Pancreas (tissue), 10 donors: ENCODE results near the gene ZFAND6. TPM values are rescaled to one million over a fixed set of nuclear protein-coding genes. Genes with fewer than 3 reads are reported as not detected.
A peak's percentile ranks its signal among the peaks of the same experiment; 100 is the strongest.

Experiments
- ATAC-seq, 4 donors: fragments of 200-7000 bp; cut with Tn5 transposase; one replicate each; pipeline versions ENCODE4 v1.8.0 to v1.9.1; 2020; ENCODE audit warnings: mild to moderate bottlenecking in 4 of 4, moderate library complexity in 4 of 4
- DNase-seq, 6 donors: peaks; one replicate each; pipeline ENCODE4 v3.0.0-alpha.2; 2020
- FAIRE-seq: peaks from 2 replicates; lab custom pipeline; 2012; peaks lifted over from hg19 to GRCh38; lab: Jason Lieb, UNC
- H3K27ac ChIP-seq, 4 donors: fragments of 200-600 bp; sonication (generic); 1 replicate in 3 of 4; 2 replicates in 1 of 4; pipeline versions ENCODE4 v1.5.0 to v1.8.0; 2020
- H3K27me3 ChIP-seq, 4 donors: fragments of 200-600 bp; one replicate each; pipeline ENCODE4 v1.8.0; 2021
- H3K36me3 ChIP-seq, 3 donors: fragments of 200-600 bp; sonication (generic) in 1 of 3; one replicate each; pipeline versions ENCODE4 v1.5.0 to v1.8.0; 2020 to 2021
- H3K4me1 ChIP-seq, 3 donors: fragments of 200-600 bp; one replicate each; pipeline ENCODE4 v1.8.0; 2021
- H3K4me3 ChIP-seq, 4 donors: fragments of 200-600 bp; sonication (generic) in 2 of 4; one replicate each; pipeline versions ENCODE4 v1.5.0 to v1.8.0; 2020 to 2021
- H3K9me3 ChIP-seq, 4 donors: fragments of 200-600 bp; one replicate each; pipeline ENCODE4 v1.8.0; 2021
- CTCF ChIP-seq, 4 donors: fragments of 200-600 bp; sonication (generic) in 3 of 4; IDR thresholded peaks; one replicate each; pipeline versions ENCODE4 v1.5.0 to v1.8.0; 2021; ENCODE audit warnings: antibody characterized with exemption in 4 of 4
- WGBS, 2 donors: extraction: QIAGEN DNeasy Blood & Tissue Kit; methylation state at CpG; one replicate each; pipeline ENCODE4 v1.1.7; 2013; 5-methylcytosine and 5-hydroxymethylcytosine counted together
- intact Hi-C, 3 donors: fragments of 100-400 bp; cut with DNase I; formaldehyde crosslinking; loops; one replicate each; pipeline versions ENCODE4 v1.11.1 to v1.14.2; 2022
- polyA plus RNA-seq, 2 donors: library from polyadenylated mRNA; stranded (reverse); fragments of 200-250 nt; gene quantifications; one replicate each; pipeline ENCODE4 v1.2.3, GENCODE V29; 2013
- total RNA-seq, 6 donors: library from RNA; stranded (reverse); fragmentation: NEBNext Ultra II Directional in 4 of 6; extraction: Animal tissue kit (Norgen Biotek cat#: 25700) in 4 of 6; gene quantifications; one replicate each; pipeline versions ENCODE4 v1.2.1 to v1.2.4, GENCODE V29; 2021 to 2023
- donor health status: healthy with polysubstance abuse.
- donor health status: DM: no; HTN: no; CAD: no; lungs with moderate emphysema.
- donor health status: DM: no; HTN: no; CAD: no.
- donor health status: control.
- donor health status: control.
- donor health status: Bipolar disorder and iron deficiency.
- donor health status: DM: yes; HTN: yes; CAD: no.
- donor health status: DM: no; HTN: no; CAD: no.
- donor health status: DM: no; HTN: no; CAD: no.
- donor health status: DM: yes; HTN: yes; CAD: no.

Gene ZFAND6
- total and polyA plus RNA-seq, 8 donors = 16.9 to 41.5 (median 19.1) TPM

GRCh38 chr15:80180468-80180867, 121.0 kb downstream of the ZFAND6 start:
- no peak for DNase-seq
- Histone ChIP-seq H3K36me3 (peaks cover 0 to 3% (median 0%) of the 10 kb centered on the region in 3 donors), H3K9me3 (no peaks in the 10 kb centered on the region), H3K27ac (no peak overlapping the region), H3K4me1 (no peaks in the 10 kb centered on the region), H3K4me3 (no peak overlapping the region), H3K27me3 (no peaks in the 10 kb centered on the region)
- FAIRE-seq = no peak
- intact Hi-C loops = no loop called here
- 81 to 86% methylated on average over 7 of the region's 7 CpGs for WGBS, 2 donors
- ATAC-seq = no peak
- TF ChIP-seq CTCF (IDR thresholded peaks at IDR 0.05) = no peak

GRCh38 chr15:80180986-80181385, 121.5 kb downstream of the ZFAND6 start:
- DNase-seq = no peak
- intact Hi-C loops = no loop called here
- no peak for FAIRE-seq
- WGBS, 2 donors = 91 to 93% methylated on average over 10 of the region's 10 CpGs
- Histone ChIP-seq H3K4me1 (no peaks in the 10 kb centered on the region), H3K27ac (no peak overlapping the region), H3K4me3 (no peak overlapping the region), H3K9me3 (no peaks in the 10 kb centered on the region), H3K36me3 (peaks cover 0 to 4% (median under 1%) of the 10 kb centered on the region in 3 donors), H3K27me3 (no peaks in the 10 kb centered on the region)
- ATAC-seq = no peak
- no peak for TF ChIP-seq CTCF (IDR thresholded peaks at IDR 0.05)

GRCh38 chr15:80182611-80183261, 123.3 kb downstream of the ZFAND6 start:
- H3K9me3 ChIP-seq = no peaks in the 10 kb centered on the region
- DNase-seq = no peak
- no peaks in the 10 kb centered on the region for H3K4me1 ChIP-seq
- FAIRE-seq = no peak
- no peak overlapping the region for H3K27ac ChIP-seq
- WGBS, 2 donors = 56 to 66% methylated on average over 5 of the region's 5 CpGs
- ATAC-seq = peak in 1 of 4 donors; percentile 41
- intact Hi-C loops = no loop called here
- no peak for TF ChIP-seq CTCF (IDR thresholded peaks at IDR 0.05)
- H3K36me3 ChIP-seq = peaks cover 0 to 10% (median 8%) of the 10 kb centered on the region in 3 donors
- no peaks in the 10 kb centered on the region for H3K27me3 ChIP-seq
- no peak overlapping the region for H3K4me3 ChIP-seq

GRCh38 chr15:80183306-80183705, 123.8 kb downstream of the ZFAND6 start:
- no peak overlapping the region for H3K4me3 ChIP-seq
- DNase-seq (no peak), FAIRE-seq (no peak), ATAC-seq (no peak)
- intact Hi-C loops = no loop called here
- no peaks in the 10 kb centered on the region for H3K9me3 ChIP-seq
- WGBS, 2 donors = 90 to 94% methylated on average over 10 of the region's 10 CpGs
- H3K4me1 ChIP-seq = no peaks in the 10 kb centered on the region
- peaks cover 0 to 10% (median 8%) of the 10 kb centered on the region in 3 donors for H3K36me3 ChIP-seq
- no peak overlapping the region for H3K27ac ChIP-seq
- H3K27me3 ChIP-seq = no peaks in the 10 kb centered on the region
- no peak for TF ChIP-seq CTCF (IDR thresholded peaks at IDR 0.05)

- intact Hi-C loops = no loop called here
- no peak for ATAC-seq
- WGBS, 2 donors = 85% methylated on average over 6 of the region's 6 CpGs
These were observed 124.4 kb downstream of the ZFAND6 start for GRCh38 chr15:80183886-80184285.

More at GRCh38 chr15:80183886-80184285, 124.4 kb downstream of the ZFAND6 start:
- Histone ChIP-seq H3K27ac (no peak overlapping the region), H3K27me3 (no peaks in the 10 kb centered on the region), H3K36me3 (peaks cover 0 to 10% (median 8%) of the 10 kb centered on the region in 3 donors), H3K4me1 (no peaks in the 10 kb centered on the region), H3K9me3 (no peaks in the 10 kb centered on the region), H3K4me3 (no peak overlapping the region)
- no peak for TF ChIP-seq CTCF (IDR thresholded peaks at IDR 0.05)
- DNase-seq = no peak
- FAIRE-seq = no peak
